Measurements from ENCODE around the gene KIF9. TPM values are rescaled to one million over a fixed set of nuclear protein-coding genes. Genes with fewer than 3 reads are reported as not detected.
"Not testable (repeated sequence)": the region's sequence is repeated elsewhere in the genome, so short reads cannot be mapped to it uniquely, and the experiment has no call there.

Gene KIF9
- total RNA-seq, 1 donor from 2014 or later, result 16.1 TPM

GRCh38 chr3:47315069-47315647 lies 32.6 kb upstream of the KIF9 start:
- H3K4me3 ChIP-seq (ENCODE audit: low read depth, low read length), result no peak overlapping the region
- DNase-seq (ENCODE audit: low read depth), result no peak
- TF ChIP-seq CTCF (conservative IDR thresholded peaks at IDR 0.05; ENCODE audit: low read depth, low read length), result no peak

- no peak for TF ChIP-seq CTCF (conservative IDR thresholded peaks at IDR 0.05; ENCODE audit: low read depth, low read length)
- no peak for DNase-seq (ENCODE audit: low read depth)
- no peak overlapping the region for H3K4me3 ChIP-seq (ENCODE audit: low read depth, low read length)
These were observed 31.6 kb upstream of the KIF9 start for GRCh38 chr3:47314056-47314764.

GRCh38 chr3:47313341-47314055 lies 30.9 kb upstream of the KIF9 start:
- TF ChIP-seq CTCF (conservative IDR thresholded peaks at IDR 0.05; ENCODE audit: low read depth, low read length), result no peak
- no peak for DNase-seq (ENCODE audit: low read depth)
- H3K4me3 ChIP-seq (ENCODE audit: low read depth, low read length), result no peak overlapping the region

- DNase-seq (ENCODE audit: low read depth), result no peak
- no peak for TF ChIP-seq CTCF (conservative IDR thresholded peaks at IDR 0.05; ENCODE audit: low read depth, low read length)
- no peak overlapping the region for H3K4me3 ChIP-seq (ENCODE audit: low read depth, low read length)
These were observed 27.8 kb upstream of the KIF9 start for GRCh38 chr3:47310391-47310790.

GRCh38 chr3:47309231-47309630 lies 26.6 kb upstream of the KIF9 start:
- H3K4me3 ChIP-seq (ENCODE audit: low read depth, low read length); DNase-seq (ENCODE audit: low read depth): not testable (repeated sequence)

- TF ChIP-seq CTCF (conservative IDR thresholded peaks at IDR 0.05; ENCODE audit: low read depth, low read length), result no peak
- no peak overlapping the region for H3K4me3 ChIP-seq (ENCODE audit: low read depth, low read length)
- DNase-seq (ENCODE audit: low read depth), result no peak
These were observed 23.4 kb upstream of the KIF9 start for GRCh38 chr3:47306022-47306421.

GRCh38 chr3:47301456-47301855 lies 18.9 kb upstream of the KIF9 start:
- no peak overlapping the region for H3K4me3 ChIP-seq (ENCODE audit: low read depth, low read length)
- no peak for TF ChIP-seq CTCF (conservative IDR thresholded peaks at IDR 0.05; ENCODE audit: low read depth, low read length)
- no peak for DNase-seq (ENCODE audit: low read depth)
